HG03139 (cell line): ENCODE measurements around the gene NCAM1.

Experiments used
- ATAC-seq: cut with Tn5 transposase; IDR thresholded peaks from one replicate; pipeline ENCODE4 v1.9.1; 2021; ENCODE audit not compliant: unreplicated experiment

NCAM1 gene

GRCh38 chr11:113166280-113166679 lies 205.1 kb downstream of the NCAM1 start:
- no peak for ATAC-seq

GRCh38 chr11:113167599-113167998 lies 206.4 kb downstream of the NCAM1 start:
- ATAC-seq, result no peak

- no peak for ATAC-seq
These were observed 207.4 kb downstream of the NCAM1 start for GRCh38 chr11:113168354-113169342.

- no peak for ATAC-seq
These were observed 211.2 kb downstream of the NCAM1 start for GRCh38 chr11:113172382-113172951.

GRCh38 chr11:113173126-113173525 lies 211.9 kb downstream of the NCAM1 start:
- ATAC-seq, result no peak

GRCh38 chr11:113174882-113175281 lies 213.7 kb downstream of the NCAM1 start:
- no peak for ATAC-seq

- no peak for ATAC-seq
These were observed 215.6 kb downstream of the NCAM1 start for GRCh38 chr11:113176599-113177360.

- no peak for ATAC-seq
These were observed 216.5 kb downstream of the NCAM1 start for GRCh38 chr11:113177671-113178070.

GRCh38 chr11:113178381-113179070 lies 217.3 kb downstream of the NCAM1 start:
- ATAC-seq, result no peak

- no peak for ATAC-seq
These were observed 218.0 kb downstream of the NCAM1 start for GRCh38 chr11:113179181-113179704.

- no peak for ATAC-seq
These were observed 219.9 kb downstream of the NCAM1 start for GRCh38 chr11:113181094-113181493.

- no peak for ATAC-seq
These were observed 221.1 kb downstream of the NCAM1 start for GRCh38 chr11:113182288-113182687.

GRCh38 chr11:113184498-113184897 lies 223.3 kb downstream of the NCAM1 start:
- ATAC-seq, result no peak

GRCh38 chr11:113188371-113188834 lies 227.2 kb downstream of the NCAM1 start:
- no peak for ATAC-seq

GRCh38 chr11:113189909-113190667 lies 228.9 kb downstream of the NCAM1 start:
- ATAC-seq, result no peak

GRCh38 chr11:113192121-113192925 lies 231.1 kb downstream of the NCAM1 start:
- ATAC-seq, result no peak

- no peak for ATAC-seq
These were observed 231.8 kb downstream of the NCAM1 start for GRCh38 chr11:113193016-113193415.

- no peak for ATAC-seq
These were observed 232.7 kb downstream of the NCAM1 start for GRCh38 chr11:113193946-113194345.

- no peak for ATAC-seq
These were observed 234.5 kb downstream of the NCAM1 start for GRCh38 chr11:113195728-113196127.
